ENCODE data around the gene SNX20.

DNA sequence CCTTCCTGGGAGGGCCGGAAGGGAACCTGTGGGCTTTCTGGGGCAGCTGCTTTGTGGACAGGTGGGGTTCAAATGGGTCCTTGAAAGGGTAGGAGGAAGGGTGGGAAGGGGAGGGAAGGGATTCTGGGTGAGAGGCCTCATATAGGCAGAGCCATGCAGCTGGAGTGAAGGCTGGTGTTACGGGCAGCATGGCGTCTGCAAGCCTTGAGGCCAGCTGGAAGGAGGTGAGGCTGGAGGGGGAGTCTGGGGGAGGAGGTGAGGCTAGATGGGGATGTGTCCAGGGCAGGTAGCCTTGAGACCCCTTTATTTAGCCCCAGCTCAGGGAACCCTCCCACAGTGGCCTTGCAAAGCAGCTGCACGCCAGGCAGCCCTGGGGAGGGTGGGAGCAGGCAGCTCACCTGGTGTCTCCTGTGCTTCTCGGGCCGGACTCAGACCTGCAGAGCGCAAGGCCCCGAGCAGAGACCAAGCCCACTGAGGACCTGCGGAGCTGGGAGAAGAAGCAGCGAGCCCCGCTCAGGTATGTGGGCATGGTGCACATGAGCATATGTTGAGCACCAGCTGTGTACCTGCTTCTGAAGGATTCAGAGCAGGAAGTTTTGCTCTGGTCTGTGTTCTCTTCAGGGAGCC, 50.6 kb downstream of the SNX20 start:
- TF ChIP-seq EZH2 (IDR thresholded peaks at IDR 0.05; ENCODE audit: insufficient read depth, low read length), result no peak
- TF ChIP-seq, protein P1, sequence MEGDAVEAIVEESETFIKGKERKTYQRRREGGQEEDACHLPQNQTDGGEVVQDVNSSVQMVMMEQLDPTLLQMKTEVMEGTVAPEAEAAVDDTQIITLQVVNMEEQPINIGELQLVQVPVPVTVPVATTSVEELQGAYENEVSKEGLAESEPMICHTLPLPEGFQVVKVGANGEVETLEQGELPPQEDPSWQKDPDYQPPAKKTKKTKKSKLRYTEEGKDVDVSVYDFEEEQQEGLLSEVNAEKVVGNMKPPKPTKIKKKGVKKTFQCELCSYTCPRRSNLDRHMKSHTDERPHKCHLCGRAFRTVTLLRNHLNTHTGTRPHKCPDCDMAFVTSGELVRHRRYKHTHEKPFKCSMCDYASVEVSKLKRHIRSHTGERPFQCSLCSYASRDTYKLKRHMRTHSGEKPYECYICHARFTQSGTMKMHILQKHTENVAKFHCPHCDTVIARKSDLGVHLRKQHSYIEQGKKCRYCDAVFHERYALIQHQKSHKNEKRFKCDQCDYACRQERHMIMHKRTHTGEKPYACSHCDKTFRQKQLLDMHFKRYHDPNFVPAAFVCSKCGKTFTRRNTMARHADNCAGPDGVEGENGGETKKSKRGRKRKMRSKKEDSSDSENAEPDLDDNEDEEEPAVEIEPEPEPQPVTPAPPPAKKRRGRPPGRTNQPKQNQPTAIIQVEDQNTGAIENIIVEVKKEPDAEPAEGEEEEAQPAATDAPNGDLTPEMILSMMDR (IDR thresholded peaks at IDR 0.05; ENCODE audit: insufficient read depth, low read depth, low read length), result no peak

Measured in astrocyte (in vitro differentiated cells and primary cell).